DND-41 (cell line): ENCODE results near the gene DCAF4.

ENCODE experiments used
- ATAC-seq: fragments of 200-7000 bp; cut with Tn5 transposase; 3 replicates; pipeline ENCODE4 v1.9.1; 2021; ENCODE audit warnings: low read depth; ENCODE audit not compliant: insufficient read depth
- DNase-seq: peaks from one replicate; pipeline ENCODE4 v3.0.0-alpha.2; 2020
- H2AFZ ChIP-seq: 2 replicates; pipeline ENCODE4 v1.6.0; 2012; ENCODE audit warnings: low read depth, low read length
- H3K27ac ChIP-seq: 2 replicates; pipeline ENCODE4 v1.5.1; 2012; ENCODE audit warnings: low read length, inconsistent platforms
- H3K27me3 ChIP-seq: fragments of 200-600 bp; sonication (generic); 2 replicates; pipeline ENCODE4 v1.6.0; 2012; ENCODE audit warnings: low read length, mild to moderate bottlenecking, inconsistent platforms; ENCODE audit not compliant: insufficient read depth, poor library complexity
- H3K36me3 ChIP-seq: 2 replicates; pipeline ENCODE4 v1.5.1; 2012; ENCODE audit warnings: low read length, inconsistent platforms; ENCODE audit not compliant: insufficient read depth
- H3K4me1 ChIP-seq: 2 replicates; pipeline ENCODE4 v1.5.1; 2012; ENCODE audit warnings: mild to moderate bottlenecking, low read length; ENCODE audit not compliant: insufficient read depth
- H3K4me2 ChIP-seq: 2 replicates; pipeline ENCODE4 v1.6.0; 2012; ENCODE audit warnings: mild to moderate bottlenecking, moderate library complexity, low read length, inconsistent platforms; ENCODE audit not compliant: insufficient read depth
- H3K4me3 ChIP-seq, 2 experiments: fragments of 200-600 bp in 1 of 2; shearing (Covaris generic) in 1 of 2; 2 replicates each; pipeline ENCODE4 v1.5.1; 2012 to 2016; ENCODE audit warnings: inconsistent platforms in 2 of 2, low read length in 2 of 2, mild to moderate bottlenecking in 2 of 2, low read depth in 1 of 2, moderate library complexity in 1 of 2
- H3K79me2 ChIP-seq: 2 replicates; pipeline ENCODE4 v1.6.0; 2012; ENCODE audit warnings: low read length, inconsistent platforms; ENCODE audit not compliant: insufficient read depth
- H3K9ac ChIP-seq: 2 replicates; pipeline ENCODE4 v1.6.0; 2012; ENCODE audit warnings: low read depth, mild to moderate bottlenecking, inconsistent platforms, low read length, moderate library complexity
- H3K9me3 ChIP-seq: 2 replicates; pipeline ENCODE4 v1.5.1; 2012; ENCODE audit warnings: low read length, moderate library complexity, mild to moderate bottlenecking, inconsistent platforms; ENCODE audit not compliant: insufficient read depth, severe bottlenecking
- H4K20me1 ChIP-seq: 2 replicates; pipeline ENCODE4 v1.6.0; 2012; ENCODE audit warnings: low read length; ENCODE audit not compliant: insufficient read depth
- EZH2 ChIP-seq: IDR thresholded peaks from 3 replicates; pipeline ENCODE4 v1.6.1; 2012; ENCODE audit warnings: borderline replicate concordance, low read depth, mild to moderate bottlenecking, moderate library complexity, low read length, inconsistent platforms; ENCODE audit not compliant: severe bottlenecking
- TF ChIP-seq, protein P1 (sequence below): IDR thresholded peaks from 2 replicates; pipeline ENCODE4 v1.5.1; 2012; ENCODE audit warnings: borderline replicate concordance, low read length, moderate library complexity, mild to moderate bottlenecking; ENCODE audit not compliant: poor library complexity, severe bottlenecking; ENCODE audit errors: extremely low read depth

DCAF4 gene

GRCh38 chr14:72894323-72894622 lies 32.0 kb upstream of the DCAF4 start:
- Histone ChIP-seq H2AFZ (peak overlapping the region; percentile 84), H3K4me2 (peak overlapping the region; percentile 96), H3K36me3 (no peaks in the 10 kb centered on the region), H3K9ac (peak overlapping the region; percentile 68; the same call in 1 of the 2 replicates), H3K27me3 (peaks cover 40% of the 10 kb centered on the region), H3K79me2 (no peaks in the 10 kb centered on the region), H3K27ac (no peak overlapping the region), H3K9me3 (no peaks in the 10 kb centered on the region), H3K4me1 (peaks cover 24% of the 10 kb centered on the region), H3K4me3 (peak overlapping the region; percentile 92 to 98), H4K20me1 (no peaks in the 10 kb centered on the region; the same call in 1 of the 2 replicates)
- DNase-seq (no peak), ATAC-seq (no peak)
- no peak for TF ChIP-seq EZH2
- TF ChIP-seq, protein P1, sequence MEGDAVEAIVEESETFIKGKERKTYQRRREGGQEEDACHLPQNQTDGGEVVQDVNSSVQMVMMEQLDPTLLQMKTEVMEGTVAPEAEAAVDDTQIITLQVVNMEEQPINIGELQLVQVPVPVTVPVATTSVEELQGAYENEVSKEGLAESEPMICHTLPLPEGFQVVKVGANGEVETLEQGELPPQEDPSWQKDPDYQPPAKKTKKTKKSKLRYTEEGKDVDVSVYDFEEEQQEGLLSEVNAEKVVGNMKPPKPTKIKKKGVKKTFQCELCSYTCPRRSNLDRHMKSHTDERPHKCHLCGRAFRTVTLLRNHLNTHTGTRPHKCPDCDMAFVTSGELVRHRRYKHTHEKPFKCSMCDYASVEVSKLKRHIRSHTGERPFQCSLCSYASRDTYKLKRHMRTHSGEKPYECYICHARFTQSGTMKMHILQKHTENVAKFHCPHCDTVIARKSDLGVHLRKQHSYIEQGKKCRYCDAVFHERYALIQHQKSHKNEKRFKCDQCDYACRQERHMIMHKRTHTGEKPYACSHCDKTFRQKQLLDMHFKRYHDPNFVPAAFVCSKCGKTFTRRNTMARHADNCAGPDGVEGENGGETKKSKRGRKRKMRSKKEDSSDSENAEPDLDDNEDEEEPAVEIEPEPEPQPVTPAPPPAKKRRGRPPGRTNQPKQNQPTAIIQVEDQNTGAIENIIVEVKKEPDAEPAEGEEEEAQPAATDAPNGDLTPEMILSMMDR, result no peak

DNA sequence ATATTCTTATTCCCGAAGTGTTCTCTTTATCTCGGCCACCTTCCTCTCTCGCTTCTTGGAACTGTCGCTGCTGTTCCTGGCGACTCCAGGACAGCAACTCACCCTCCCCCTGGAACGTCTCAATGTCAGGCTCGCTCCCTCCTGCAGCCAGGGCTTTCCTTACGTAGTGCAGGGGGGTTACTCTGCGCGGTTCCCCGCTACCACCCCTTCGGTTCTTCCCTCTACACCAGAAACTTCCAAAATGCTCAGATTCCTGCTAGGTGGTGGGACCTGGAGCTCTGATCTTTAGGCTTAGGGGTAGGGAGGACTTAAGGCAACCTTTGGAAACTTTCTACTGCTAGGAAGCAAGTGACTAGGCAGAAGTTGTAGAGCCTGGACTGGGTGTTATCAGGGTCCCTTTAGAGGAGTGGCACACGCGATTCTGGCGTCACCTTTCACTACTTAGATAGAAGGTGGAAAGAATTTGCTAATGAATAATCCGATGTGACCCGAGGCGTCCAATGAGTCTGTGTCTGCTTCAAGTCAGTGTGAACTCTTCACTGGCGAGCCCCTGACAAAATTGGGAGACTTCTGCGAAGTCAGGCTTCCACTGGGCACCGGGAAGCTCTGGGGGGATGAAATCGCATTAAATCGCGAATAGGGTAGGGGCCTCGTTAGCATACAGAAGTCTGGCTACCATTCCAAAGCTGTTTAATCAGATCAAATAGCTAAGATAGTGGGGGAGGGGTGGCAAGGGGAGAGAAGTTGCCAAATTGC lies 31.5 kb upstream of the DCAF4 start:
- no peak for ATAC-seq
- TF ChIP-seq, protein P1, result no peak
- no peak for TF ChIP-seq EZH2
- H3K27me3 ChIP-seq, result peaks cover 40% of the 10 kb centered on the region
- no peaks in the 10 kb centered on the region for H3K79me2 ChIP-seq
- peak overlapping the region; percentile 84 for H2AFZ ChIP-seq
- H3K4me3 ChIP-seq, result peak overlapping the region; percentile 92 to 98; a peak in 3 of 4 replicates
- no peaks in the 10 kb centered on the region; the same call in 1 of the 2 replicates for H4K20me1 ChIP-seq
- H3K36me3 ChIP-seq, result no peaks in the 10 kb centered on the region
- H3K4me2 ChIP-seq, result peak overlapping the region; percentile 96
- H3K4me1 ChIP-seq, result peaks cover 24% of the 10 kb centered on the region
- no peaks in the 10 kb centered on the region for H3K9me3 ChIP-seq
- DNase-seq, result no peak
- peak overlapping the region; percentile 68; the same call in 1 of the 2 replicates for H3K9ac ChIP-seq
- H3K27ac ChIP-seq, result no peak overlapping the region

GRCh38 chr14:72898448-72898847 lies 27.8 kb upstream of the DCAF4 start:
- ATAC-seq, result no peak
- H3K9me3 ChIP-seq, result no peaks in the 10 kb centered on the region
- H2AFZ ChIP-seq, result no peak overlapping the region
- no peak for DNase-seq
- no peaks in the 10 kb centered on the region for H4K20me1 ChIP-seq
- H3K27ac ChIP-seq, result no peak overlapping the region
- no peak overlapping the region for H3K4me2 ChIP-seq
- H3K4me1 ChIP-seq, result peaks cover 11% of the 10 kb centered on the region
- TF ChIP-seq, protein P1, result no peak
- no peak for TF ChIP-seq EZH2
- no peak overlapping the region for H3K4me3 ChIP-seq
- H3K27me3 ChIP-seq, result peaks cover 26% of the 10 kb centered on the region
- H3K79me2 ChIP-seq, result no peaks in the 10 kb centered on the region
- no peak overlapping the region for H3K9ac ChIP-seq
- H3K36me3 ChIP-seq, result no peaks in the 10 kb centered on the region

GRCh38 chr14:72901361-72901760 lies 24.9 kb upstream of the DCAF4 start:
- H3K9ac ChIP-seq, result no peak overlapping the region
- no peak overlapping the region for H3K27ac ChIP-seq
- H3K79me2 ChIP-seq, result no peaks in the 10 kb centered on the region
- no peak for ATAC-seq
- H3K4me2 ChIP-seq, result no peak overlapping the region
- H2AFZ ChIP-seq, result no peak overlapping the region
- no peaks in the 10 kb centered on the region for H4K20me1 ChIP-seq
- no peaks in the 10 kb centered on the region for H3K36me3 ChIP-seq
- no peak overlapping the region for H3K4me3 ChIP-seq
- H3K9me3 ChIP-seq, result no peaks in the 10 kb centered on the region
- no peak for DNase-seq
- no peaks in the 10 kb centered on the region for H3K4me1 ChIP-seq
- no peak for TF ChIP-seq EZH2
- TF ChIP-seq, protein P1, result no peak
- H3K27me3 ChIP-seq, result peaks cover 6% of the 10 kb centered on the region
